ENCODE results near the gene RBFA.
"Not testable (repeated sequence)": the region's sequence is repeated elsewhere in the genome, so short reads cannot be mapped to it uniquely, and the experiment has no call there.

Gene RBFA

GRCh38 chr18:80034068-80034851 is at the start of gene RBFA:
Gene RBFA (plus strand): TSS chr18:80034434. CDS start chr18:80034496, 62 bp downstream.
- DNase-seq (ENCODE audit: low spot score): peak; percentile 98

- DNase-seq (ENCODE audit: low spot score): no peak
Measured at GRCh38 chr18:79985172-79985571, 49.1 kb upstream of the RBFA start.

- no peak for DNase-seq (ENCODE audit: low spot score)
Measured at GRCh38 chr18:79986726-79987125, 47.5 kb upstream of the RBFA start.

GRCh38 chr18:79987566-79987965 is 46.7 kb upstream of the RBFA start:
- no peak for DNase-seq (ENCODE audit: low spot score)

GRCh38 chr18:79988071-79988450 is 46.2 kb upstream of the RBFA start:
- DNase-seq (ENCODE audit: low spot score): peak; percentile 50

- DNase-seq (ENCODE audit: low spot score): peak; percentile 88
Measured at GRCh38 chr18:79988451-79989194, 45.6 kb upstream of the RBFA start, which contains the start of gene TXNL4A. Gene TXNL4A (minus strand): TSS chr18:79988563. CDS start chr18:79988392, 171 bp downstream.

GRCh38 chr18:79989195-79989497 is 45.1 kb upstream of the RBFA start:
- no peak for DNase-seq (ENCODE audit: low spot score)

GRCh38 chr18:79991494-79991893 is 42.7 kb upstream of the RBFA start:
- no peak for DNase-seq (ENCODE audit: low spot score)

- peak; percentile 35 for DNase-seq (ENCODE audit: low spot score)
Measured at GRCh38 chr18:79999701-80000100, 34.5 kb upstream of the RBFA start.

- DNase-seq (ENCODE audit: low spot score): no peak
Measured at GRCh38 chr18:80000877-80001276, 33.4 kb upstream of the RBFA start.

- no peak for DNase-seq (ENCODE audit: low spot score)
Measured at GRCh38 chr18:80002468-80002867, 31.8 kb upstream of the RBFA start.

- DNase-seq (ENCODE audit: low spot score): no peak
Measured at GRCh38 chr18:80004600-80005342, 29.5 kb upstream of the RBFA start.

GRCh38 chr18:80006724-80007123 is 27.5 kb upstream of the RBFA start:
- DNase-seq (ENCODE audit: low spot score): no peak

GRCh38 chr18:80009661-80010550 is 24.3 kb upstream of the RBFA start:
- DNase-seq (ENCODE audit: low spot score): peak; percentile 96

GRCh38 chr18:80010551-80010906 is 23.7 kb upstream of the RBFA start:
- DNase-seq (ENCODE audit: low spot score): no peak

- DNase-seq (ENCODE audit: low spot score): not testable (repeated sequence)
Measured at GRCh38 chr18:80011496-80012137, 22.6 kb upstream of the RBFA start.

GRCh38 chr18:80012714-80013113 is 21.5 kb upstream of the RBFA start:
- DNase-seq (ENCODE audit: low spot score): no peak

- DNase-seq (ENCODE audit: low spot score): no peak
Measured at GRCh38 chr18:80022613-80023012, 11.6 kb upstream of the RBFA start.

GRCh38 chr18:80023173-80023572 is 11.1 kb upstream of the RBFA start:
- DNase-seq (ENCODE audit: low spot score): no peak

- DNase-seq (ENCODE audit: low spot score): no peak
Measured at GRCh38 chr18:80026363-80026762, 7.9 kb upstream of the RBFA start.

GRCh38 chr18:80027719-80028118 is 6.5 kb upstream of the RBFA start:
- DNase-seq (ENCODE audit: low spot score): not testable (repeated sequence)

Data from kidney tubule cell (primary cell).